Measurements from ENCODE around the gene PPIL1. TPM values are rescaled to one million over a fixed set of nuclear protein-coding genes. Genes with fewer than 3 reads are reported as not detected.

The PPIL1 gene
- total and polyA plus RNA-seq, 10 of the 15 experiments (the other 5 are each of a cell fraction or from before 2014, with no cell fraction given): 39.5 to 95.8 (median 70.5) TPM

DNA sequence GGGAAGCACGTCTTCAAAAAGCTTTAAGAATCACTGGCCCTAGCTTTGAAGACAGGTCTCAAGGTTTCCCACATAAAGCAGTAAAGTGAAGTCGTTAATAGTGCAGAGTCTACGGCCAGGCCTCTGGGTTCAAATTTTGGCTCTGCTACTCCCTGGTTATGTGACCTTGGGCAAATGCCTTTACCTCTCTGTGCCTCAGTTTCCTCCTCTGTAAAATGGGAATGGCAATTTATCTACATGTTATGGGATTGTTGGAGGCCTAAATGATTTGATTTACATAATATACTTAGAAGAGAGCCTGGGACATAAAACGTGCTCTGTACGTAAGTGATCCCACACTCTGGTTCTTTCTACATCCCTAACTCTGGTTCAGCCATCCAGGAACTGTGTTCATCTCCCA is 67.5 kb downstream of the PPIL1 start:
- no peaks in the 10 kb centered on the region for H3K4me1 ChIP-seq (ENCODE audit: control insufficient read depth, insufficient read depth, low read length)
- ChIA-PET CTCF (no interaction called here), SMC1A (ENCODE audit: uncharacterized antibody, unreplicated experiment) (no interaction called here), POLR2A (no interaction called here), RAD21 (ENCODE audit: unreplicated experiment) (no interaction called here)
- DNase-seq (ENCODE audit: low read depth, low spot score) (no peak), ATAC-seq (no peak), FAIRE-seq (no peak)
- H3K4me2 ChIP-seq (ENCODE audit: control insufficient read depth, insufficient read depth): no peak overlapping the region
- 9% methylated on average over 5 of the region's 5 CpGs for WGBS (ENCODE audit: insufficient coverage, insufficient replicate concordance, low lambda C conversion rate, missing lambda C conversion rate)
- no peaks in the 10 kb centered on the region for H3K36me3 ChIP-seq (ENCODE audit: control insufficient read depth in 2 of 2, insufficient read depth in 2 of 2, low read length in 1 of 2)
- BruUV-seq (replicated peaks): no TSS peak
- H3K27me3 ChIP-seq (replicated peaks in 1 of 2; ENCODE audit: control insufficient read depth in 2 of 2, insufficient read depth in 2 of 2, low read length in 1 of 2): no peaks in the 10 kb centered on the region; a peak in 2 of 4 replicates
- H4K20me1 ChIP-seq (ENCODE audit: control insufficient read depth, insufficient read depth): no peaks in the 10 kb centered on the region
- no peak overlapping the region for H3K27ac ChIP-seq (ENCODE audit: control insufficient read depth, insufficient read depth)
- in situ Hi-C loops (cut with MboI) (no loop called here), intact Hi-C loops (cut with micrococcal nuclease; ENCODE audit: unreplicated experiment) (no loop called here)
- no peak overlapping the region for H3K9ac ChIP-seq (ENCODE audit: control insufficient read depth, insufficient read depth, low read length)
- H3K9me3 ChIP-seq (replicated peaks; ENCODE audit: control insufficient read depth, insufficient read depth, low read length): no peaks in the 10 kb centered on the region
- no peak overlapping the region for H3K4me3 ChIP-seq
- TF ChIP-seq EP300 (IDR thresholded peaks at IDR 0.05; ENCODE audit: borderline replicate concordance in 1 of 2, control insufficient read depth in 1 of 2, low read depth in 2 of 2, low read length in 2 of 2): no peak
- no peak for TF ChIP-seq PBX3 (IDR thresholded peaks at IDR 0.05; ENCODE audit: insufficient replicate concordance, low read depth, low read length)
- no peak for TF ChIP-seq MTA3 (IDR thresholded peaks at IDR 0.05; ENCODE audit: borderline replicate concordance, low read length)
- no peak for TF ChIP-seq JUNB (IDR thresholded peaks at IDR 0.05)
- TF ChIP-seq ZNF592 (IDR thresholded peaks at IDR 0.05): no peak
- TF ChIP-seq DPF2 (IDR thresholded peaks at IDR 0.05): no peak
- no peak for TF ChIP-seq ZNF24 (IDR thresholded peaks at IDR 0.05)
- TF ChIP-seq RFX5 (IDR thresholded peaks at IDR 0.05; ENCODE audit: low read depth, low read length): no peak
- TF ChIP-seq SPI1 (IDR thresholded peaks at IDR 0.05; ENCODE audit: borderline replicate concordance, insufficient read depth, low read depth, low read length): no peak
- TF ChIP-seq BMI1 (IDR thresholded peaks at IDR 0.05; ENCODE audit: borderline replicate concordance): no peak
- TF ChIP-seq ZNF384 (IDR thresholded peaks at IDR 0.05; ENCODE audit: borderline replicate concordance, low read depth, low read length): no peak
- H2AFZ ChIP-seq (ENCODE audit: control insufficient read depth, low read depth, low read length): no peak overlapping the region
- no peaks in the 10 kb centered on the region for H3K79me2 ChIP-seq (ENCODE audit: control insufficient read depth, insufficient read depth, low read length)

Measured in GM12878 (cell line).